Epithelial cell of esophagus (primary cell): ENCODE measurements around the gene ZNF609.

Source experiments
- DNase-seq: peaks from one replicate; pipeline ENCODE4 v3.0.0; 2010; ENCODE audit warnings: low read depth
- H3K4me3 ChIP-seq: 2 replicates; pipeline ENCODE4 v1.5.1; 2011; ENCODE audit warnings: mild to moderate bottlenecking, low read length, control low read depth
- CTCF ChIP-seq: IDR thresholded peaks from 2 replicates; pipeline ENCODE4 v1.5.1; 2011; ENCODE audit warnings: low read depth, mild to moderate bottlenecking, low read length, control low read depth, inconsistent platforms; ENCODE audit not compliant: insufficient read depth; ENCODE audit errors: missing control alignments

Gene ZNF609

DNA sequence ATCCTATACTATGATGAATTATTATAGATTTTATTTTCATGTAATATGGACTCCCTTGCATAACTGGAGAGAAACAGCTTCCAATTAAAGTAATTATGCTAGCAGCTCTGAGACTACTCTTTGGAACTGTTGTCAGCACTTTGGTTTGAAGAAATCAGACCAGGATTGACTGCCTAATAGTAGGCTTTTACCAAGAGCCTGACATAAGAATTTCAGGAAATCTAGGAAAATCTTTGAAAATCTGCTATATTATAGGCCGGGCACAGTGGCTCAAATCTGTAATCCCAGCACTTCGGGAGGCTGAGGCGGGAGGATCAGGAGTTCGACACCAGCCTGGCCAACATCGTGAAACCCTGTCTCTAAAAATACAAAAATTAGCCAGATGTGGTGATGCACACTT lies 62.9 kb downstream of the ZNF609 start:
- H3K4me3 ChIP-seq: no peak overlapping the region
- DNase-seq: no peak
- no peak for TF ChIP-seq CTCF

DNA sequence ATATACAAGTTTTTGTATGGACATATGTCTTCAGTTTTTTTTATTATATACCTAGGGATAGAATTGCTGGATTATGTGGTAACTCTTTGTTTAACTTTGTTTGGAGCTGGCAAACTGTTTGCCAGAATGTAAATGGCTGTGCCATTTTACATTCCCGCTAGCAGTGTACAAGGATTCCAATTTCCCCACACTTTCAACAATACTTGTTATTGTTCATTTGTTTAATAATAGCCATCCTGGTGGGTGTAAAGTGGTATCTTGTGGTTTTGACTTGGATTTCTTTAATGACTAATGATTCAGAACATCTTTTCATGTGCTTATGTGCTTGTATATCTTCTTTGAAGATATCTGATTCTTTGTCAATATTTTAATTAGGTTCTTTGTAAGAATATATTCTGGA lies 64.4 kb downstream of the ZNF609 start:
- TF ChIP-seq CTCF: no peak
- no peak for DNase-seq
- no peak overlapping the region for H3K4me3 ChIP-seq

DNA sequence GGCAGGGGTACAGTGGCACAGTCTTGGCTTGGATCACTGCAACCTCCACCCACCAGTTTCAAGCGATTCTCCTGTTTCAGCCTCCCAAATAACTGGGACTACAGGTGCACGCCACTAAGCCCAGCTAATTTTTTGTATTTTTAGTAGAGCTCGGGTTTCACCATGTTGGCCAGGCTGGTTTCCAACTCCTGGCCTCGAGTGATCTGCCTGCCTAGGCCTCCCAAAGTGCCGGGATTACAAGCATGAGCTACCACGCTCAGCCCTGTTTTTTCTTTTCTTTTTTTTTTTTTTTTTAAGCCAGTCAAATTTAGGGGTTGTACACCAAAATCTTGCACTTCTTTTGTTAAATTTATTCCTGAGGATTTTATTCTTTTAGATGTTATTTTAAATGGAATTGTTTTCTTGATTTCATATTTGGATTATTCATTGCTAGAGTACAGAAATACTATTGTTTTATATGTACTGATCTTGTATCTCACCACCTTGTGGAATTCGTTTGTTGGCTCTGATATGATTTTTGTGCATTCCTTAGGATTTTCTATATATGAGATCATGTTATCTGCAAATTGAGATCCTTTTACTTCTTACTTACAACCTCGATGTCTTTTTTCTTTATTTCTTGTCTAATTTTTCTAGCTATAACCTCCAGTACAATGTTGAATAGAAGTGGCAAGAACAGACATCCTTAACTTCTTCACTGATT lies 65.6 kb downstream of the ZNF609 start:
- TF ChIP-seq CTCF: no peak
- DNase-seq: no peak

DNA sequence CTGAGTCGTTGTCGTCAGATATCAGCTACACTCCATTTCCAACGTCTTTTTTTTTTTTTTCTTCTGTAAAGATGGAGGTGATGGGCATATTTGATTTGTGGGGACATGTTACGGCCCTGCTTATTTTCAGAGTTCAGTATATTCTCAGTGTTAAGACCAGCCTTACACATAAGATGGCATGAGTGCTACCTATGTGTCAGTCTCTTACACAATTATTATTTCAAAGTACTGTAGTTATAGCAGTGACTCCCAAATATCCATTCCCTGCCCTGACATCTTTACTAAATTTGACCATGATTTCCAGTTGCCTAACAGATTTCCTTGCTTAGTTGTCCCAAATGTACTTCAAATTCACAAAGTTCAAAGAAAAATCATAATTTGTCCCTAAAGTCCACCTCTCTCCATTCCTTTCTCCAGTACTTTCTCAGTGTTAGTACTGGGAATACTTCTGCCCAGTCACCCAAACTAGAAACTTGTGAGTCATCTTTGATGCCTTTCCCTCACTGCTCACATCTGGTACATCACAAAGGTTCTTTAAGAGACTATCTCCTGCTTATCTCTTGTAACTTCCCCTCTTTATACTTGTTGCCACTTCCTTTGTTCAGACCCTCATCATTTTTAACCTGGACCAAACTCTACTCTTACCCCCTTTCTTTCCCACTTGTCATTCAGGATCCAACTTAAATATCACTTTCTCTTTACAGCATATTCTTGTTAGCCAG lies 67.0 kb downstream of the ZNF609 start:
- no peak for TF ChIP-seq CTCF
- H3K4me3 ChIP-seq: no peak overlapping the region
- DNase-seq: peak; percentile 73

More for the DNA sequence above, 65.6 kb downstream of the ZNF609 start:
- no peak overlapping the region for H3K4me3 ChIP-seq

- H3K4me3 ChIP-seq: no peak overlapping the region
- no peak for DNase-seq
- no peak for TF ChIP-seq CTCF
Measured at GRCh38 chr15:64528871-64529270, 68.5 kb downstream of the ZNF609 start.

- no peak for TF ChIP-seq CTCF
- DNase-seq: no peak
Measured at GRCh38 chr15:64530472-64530871, 70.1 kb downstream of the ZNF609 start.

More at GRCh38 chr15:64530472-64530871, 70.1 kb downstream of the ZNF609 start:
- H3K4me3 ChIP-seq: no peak overlapping the region
